ENCODE measurements around the gene RETN.

RETN gene

DNA sequence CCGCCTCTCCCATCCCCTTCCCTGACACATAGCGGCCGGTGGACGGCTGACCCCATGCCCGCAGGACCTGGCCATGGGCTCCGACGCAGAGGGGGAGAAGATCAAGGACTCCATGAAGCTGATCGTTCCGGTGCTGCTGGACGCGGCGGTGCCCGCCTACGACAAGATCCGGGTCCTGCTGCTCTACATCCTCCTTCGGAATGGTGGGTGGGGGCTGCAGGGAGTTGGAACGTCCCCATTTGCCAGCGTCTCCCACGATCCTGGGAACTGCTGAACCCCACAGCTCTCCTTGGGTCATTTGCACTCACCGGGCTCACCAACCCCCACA is 24.3 kb upstream of the RETN start:
- Histone ChIP-seq H3K9me3 (ENCODE audit: control insufficient read depth in 2 of 2, low read length in 2 of 2) (no peaks in the 10 kb centered on the region), H3K27me3 (ENCODE audit: control insufficient read depth in 2 of 2, insufficient read depth in 2 of 2, low read length in 2 of 2) (no peaks in the 10 kb centered on the region), H3K9ac (ENCODE audit: low read depth in 1 of 2, low read length in 2 of 2) (no peak overlapping the region), H3K36me3 (ENCODE audit: control insufficient read depth in 2 of 2, insufficient read depth in 2 of 2, low read length in 2 of 2) (peaks cover 6 to 25% of the 10 kb centered on the region in 2 donors), H3K4me1 (ENCODE audit: control insufficient read depth in 2 of 2, insufficient read depth in 2 of 2, low read length in 2 of 2) (no peaks in the 10 kb centered on the region), H3K27ac (ENCODE audit: low read depth in 2 of 2, low read length in 2 of 2) (no peak overlapping the region), H3K4me3 (ENCODE audit: low read length in 2 of 2) (no peak overlapping the region)

DNA sequence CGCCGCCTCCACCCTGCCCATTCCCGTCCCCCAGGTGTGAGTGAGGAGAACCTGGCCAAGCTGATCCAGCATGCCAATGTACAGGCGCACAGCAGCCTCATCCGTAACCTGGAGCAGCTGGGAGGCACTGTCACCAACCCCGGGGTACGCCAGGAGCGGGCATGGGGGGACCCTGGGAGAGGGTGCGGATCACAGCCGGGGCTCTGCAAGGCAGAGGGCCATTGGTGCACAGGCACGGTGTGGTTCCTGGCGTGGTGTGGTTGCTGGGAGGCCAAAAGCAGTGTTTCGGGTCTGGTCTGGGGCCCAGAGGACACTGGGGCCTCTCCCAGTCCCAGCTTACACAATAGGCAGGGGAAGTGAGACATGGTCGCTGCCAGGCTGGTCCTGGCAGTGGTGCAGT is 23.7 kb upstream of the RETN start:
- H3K36me3 ChIP-seq (ENCODE audit: control insufficient read depth in 2 of 2, insufficient read depth in 2 of 2, low read length in 2 of 2), result peaks cover 6 to 18% of the 10 kb centered on the region in 2 donors
- H3K9me3 ChIP-seq (ENCODE audit: control insufficient read depth in 2 of 2, low read length in 2 of 2), result no peaks in the 10 kb centered on the region
- no peak overlapping the region for H3K4me3 ChIP-seq (ENCODE audit: low read length in 2 of 2)
- H3K9ac ChIP-seq (ENCODE audit: low read depth in 1 of 2, low read length in 2 of 2), result no peak overlapping the region
- no peak overlapping the region for H3K27ac ChIP-seq (ENCODE audit: low read depth in 2 of 2, low read length in 2 of 2)
- H3K27me3 ChIP-seq (ENCODE audit: control insufficient read depth in 2 of 2, insufficient read depth in 2 of 2, low read length in 2 of 2), result no peaks in the 10 kb centered on the region
- H3K4me1 ChIP-seq (ENCODE audit: control insufficient read depth in 2 of 2, insufficient read depth in 2 of 2, low read length in 2 of 2), result no peaks in the 10 kb centered on the region

- Histone ChIP-seq H3K4me1 (ENCODE audit: control insufficient read depth in 2 of 2, insufficient read depth in 2 of 2, low read length in 2 of 2) (no peaks in the 10 kb centered on the region), H3K9me3 (ENCODE audit: control insufficient read depth in 2 of 2, low read length in 2 of 2) (no peaks in the 10 kb centered on the region), H3K36me3 (ENCODE audit: control insufficient read depth in 2 of 2, insufficient read depth in 2 of 2, low read length in 2 of 2) (peaks cover 6 to 14% of the 10 kb centered on the region in 2 donors), H3K27me3 (ENCODE audit: control insufficient read depth in 2 of 2, insufficient read depth in 2 of 2, low read length in 2 of 2) (no peaks in the 10 kb centered on the region), H3K27ac (ENCODE audit: low read depth in 2 of 2, low read length in 2 of 2) (no peak overlapping the region), H3K4me3 (ENCODE audit: low read length in 2 of 2) (no peak overlapping the region), H3K9ac (ENCODE audit: low read depth in 1 of 2, low read length in 2 of 2) (no peak overlapping the region)
Observed at GRCh38 chr19:7645656-7646425, 23.0 kb upstream of the RETN start.

DNA sequence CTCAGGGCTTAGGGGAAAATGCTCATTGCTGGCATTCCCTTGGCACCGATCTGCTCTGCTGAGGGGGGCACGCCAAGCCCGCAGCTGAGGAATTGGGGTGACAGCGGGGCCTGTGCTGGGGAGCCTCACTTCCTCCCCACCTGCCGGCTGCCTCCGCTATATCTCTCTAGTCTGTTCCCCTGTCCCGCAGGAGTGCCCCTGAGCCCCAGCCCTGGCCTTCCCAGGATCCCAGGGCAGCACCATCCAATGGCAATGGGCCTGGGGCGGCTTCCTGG is 22.5 kb upstream of the RETN start:
- H3K36me3 ChIP-seq (ENCODE audit: control insufficient read depth in 2 of 2, insufficient read depth in 2 of 2, low read length in 2 of 2), result peaks cover 6 to 14% of the 10 kb centered on the region in 2 donors
- H3K9ac ChIP-seq (ENCODE audit: low read depth in 1 of 2, low read length in 2 of 2), result no peak overlapping the region
- H3K4me3 ChIP-seq (ENCODE audit: low read length in 2 of 2), result no peak overlapping the region
- no peak overlapping the region for H3K27ac ChIP-seq (ENCODE audit: low read depth in 2 of 2, low read length in 2 of 2)
- H3K4me1 ChIP-seq (ENCODE audit: control insufficient read depth in 2 of 2, insufficient read depth in 2 of 2, low read length in 2 of 2), result no peaks in the 10 kb centered on the region
- H3K9me3 ChIP-seq (ENCODE audit: control insufficient read depth in 2 of 2, low read length in 2 of 2), result no peaks in the 10 kb centered on the region
- H3K27me3 ChIP-seq (ENCODE audit: control insufficient read depth in 2 of 2, insufficient read depth in 2 of 2, low read length in 2 of 2), result no peaks in the 10 kb centered on the region

DNA sequence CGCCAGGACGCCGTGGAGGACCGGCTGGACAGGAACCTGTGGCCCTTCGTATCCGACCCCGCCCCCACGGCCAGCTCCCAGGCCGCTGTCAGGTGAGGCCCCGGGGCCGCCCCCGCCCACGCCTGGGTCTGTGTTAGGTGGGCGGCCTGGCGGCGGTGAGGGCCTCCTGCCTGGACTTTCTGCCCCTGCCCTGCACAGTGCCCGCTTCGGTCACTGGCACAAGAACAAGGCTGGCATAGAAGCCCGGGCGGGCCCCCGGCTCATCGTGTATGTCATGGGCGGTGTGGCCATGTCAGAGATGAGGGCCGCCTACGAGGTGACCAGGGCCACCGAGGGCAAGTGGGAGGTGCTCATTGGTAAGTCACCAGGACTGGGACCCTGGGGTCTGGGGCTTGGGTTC is 21.7 kb upstream of the RETN start:
- no peaks in the 10 kb centered on the region for H3K27me3 ChIP-seq (ENCODE audit: control insufficient read depth in 2 of 2, insufficient read depth in 2 of 2, low read length in 2 of 2)
- no peak overlapping the region for H3K4me3 ChIP-seq (ENCODE audit: low read length in 2 of 2)
- H3K9me3 ChIP-seq (ENCODE audit: control insufficient read depth in 2 of 2, low read length in 2 of 2), result no peaks in the 10 kb centered on the region
- no peak overlapping the region for H3K27ac ChIP-seq (ENCODE audit: low read depth in 2 of 2, low read length in 2 of 2)
- peaks cover 6 to 13% of the 10 kb centered on the region in 2 donors for H3K36me3 ChIP-seq (ENCODE audit: control insufficient read depth in 2 of 2, insufficient read depth in 2 of 2, low read length in 2 of 2)
- no peak overlapping the region for H3K9ac ChIP-seq (ENCODE audit: low read depth in 1 of 2, low read length in 2 of 2)
- H3K4me1 ChIP-seq (ENCODE audit: control insufficient read depth in 2 of 2, insufficient read depth in 2 of 2, low read length in 2 of 2), result peaks cover 0 to 2% of the 10 kb centered on the region in 2 donors

DNA sequence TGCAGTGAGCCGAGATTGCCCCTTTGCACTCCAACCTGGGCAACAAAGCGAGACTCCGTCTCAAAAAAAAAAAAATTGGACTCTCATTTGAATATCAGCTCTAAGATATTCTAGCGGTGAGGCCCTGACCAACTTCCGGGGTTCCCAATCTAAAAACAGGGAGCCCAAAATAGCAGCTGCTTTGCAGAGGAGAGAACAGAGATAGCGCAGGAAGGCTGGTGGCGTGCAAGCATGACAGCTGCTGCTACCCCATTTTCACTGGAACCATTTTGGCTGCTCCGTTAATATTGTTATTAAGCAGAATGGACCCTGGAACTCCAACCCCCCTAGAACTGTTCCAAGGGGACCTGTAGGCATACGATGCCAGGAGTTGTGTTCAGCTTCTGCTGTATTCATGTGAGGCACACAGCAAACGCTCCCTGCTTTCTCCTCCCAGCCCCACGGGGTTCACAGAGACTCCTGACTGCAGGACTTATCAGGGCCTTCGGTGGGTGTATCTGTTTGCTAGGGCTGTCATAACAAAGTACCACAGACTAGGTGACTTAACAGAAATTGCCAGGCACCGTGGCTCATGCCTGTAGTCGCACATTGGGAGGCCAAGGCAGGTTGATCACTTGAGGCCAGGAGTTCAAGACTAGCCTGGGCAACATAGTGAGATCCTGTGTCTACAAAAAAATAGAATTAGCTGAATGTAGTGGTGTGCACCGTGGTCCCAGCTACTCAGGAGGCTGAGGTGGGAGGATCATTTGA is 20.4 kb upstream of the RETN start:
- Histone ChIP-seq H3K9ac (ENCODE audit: low read depth in 1 of 2, low read length in 2 of 2) (no peak overlapping the region), H3K36me3 (ENCODE audit: control insufficient read depth in 2 of 2, insufficient read depth in 2 of 2, low read length in 2 of 2) (peaks cover 3 to 8% of the 10 kb centered on the region in 2 donors), H3K4me1 (ENCODE audit: control insufficient read depth in 2 of 2, insufficient read depth in 2 of 2, low read length in 2 of 2) (peaks cover 0 to 6% of the 10 kb centered on the region in 2 donors), H3K9me3 (ENCODE audit: control insufficient read depth in 2 of 2, low read length in 2 of 2) (no peaks in the 10 kb centered on the region), H3K4me3 (ENCODE audit: low read length in 2 of 2) (no peak overlapping the region), H3K27ac (ENCODE audit: low read depth in 2 of 2, low read length in 2 of 2) (no peak overlapping the region), H3K27me3 (ENCODE audit: control insufficient read depth in 2 of 2, insufficient read depth in 2 of 2, low read length in 2 of 2) (no peaks in the 10 kb centered on the region)

- H3K27ac ChIP-seq (ENCODE audit: low read depth in 2 of 2, low read length in 2 of 2), result no peak overlapping the region
- H3K36me3 ChIP-seq (ENCODE audit: control insufficient read depth in 2 of 2, insufficient read depth in 2 of 2, low read length in 2 of 2), result peaks cover 3 to 4% of the 10 kb centered on the region in 2 donors
- H3K9ac ChIP-seq (ENCODE audit: low read depth in 1 of 2, low read length in 2 of 2), result no peak overlapping the region
- H3K4me1 ChIP-seq (ENCODE audit: control insufficient read depth in 2 of 2, insufficient read depth in 2 of 2, low read length in 2 of 2), result peaks cover 0 to 6% of the 10 kb centered on the region in 2 donors
- H3K27me3 ChIP-seq (ENCODE audit: control insufficient read depth in 2 of 2, insufficient read depth in 2 of 2, low read length in 2 of 2), result no peaks in the 10 kb centered on the region
- no peaks in the 10 kb centered on the region for H3K9me3 ChIP-seq (ENCODE audit: control insufficient read depth in 2 of 2, low read length in 2 of 2)
- no peak overlapping the region for H3K4me3 ChIP-seq (ENCODE audit: low read length in 2 of 2)
Observed at GRCh38 chr19:7650148-7650547, 18.7 kb upstream of the RETN start.

DNA sequence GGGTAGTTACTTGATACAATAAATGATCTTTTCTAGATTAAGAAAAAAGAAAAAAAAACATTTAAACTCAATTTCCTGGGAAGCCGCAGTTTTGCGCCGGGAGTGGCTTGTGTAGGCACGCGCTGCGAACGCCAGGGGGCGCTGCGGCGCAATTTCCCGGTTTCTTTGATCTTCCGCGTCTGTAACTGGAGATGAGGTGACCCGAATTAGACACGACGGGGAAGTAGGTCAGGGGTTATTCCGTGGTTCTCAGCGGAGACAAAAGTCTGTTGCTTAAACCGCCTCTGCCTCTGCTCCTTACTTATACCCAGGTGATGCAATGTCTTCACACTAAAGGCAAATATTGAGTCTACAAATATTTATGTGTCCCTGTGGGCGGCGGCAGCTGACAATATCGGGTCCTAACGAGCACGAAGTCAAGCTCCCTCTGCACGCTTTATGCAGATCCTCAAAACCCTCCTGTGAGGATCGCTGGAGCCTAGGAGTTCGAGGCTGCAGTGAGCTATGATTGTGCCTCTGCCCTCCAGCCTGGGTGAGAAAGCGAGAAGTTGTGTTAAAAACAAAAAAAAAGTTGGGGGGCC is 16.7 kb upstream of the RETN start:
- Histone ChIP-seq H3K36me3 (ENCODE audit: control insufficient read depth in 2 of 2, insufficient read depth in 2 of 2, low read length in 2 of 2) (no peaks in the 10 kb centered on the region), H3K27ac (ENCODE audit: low read depth in 2 of 2, low read length in 2 of 2) (peak overlapping the region in 1 of 2 donors; percentile 48), H3K4me3 (ENCODE audit: low read length in 2 of 2) (peak overlapping the region in 1 of 2 donors; percentile 68), H3K4me1 (ENCODE audit: control insufficient read depth in 2 of 2, insufficient read depth in 2 of 2, low read length in 2 of 2) (peaks cover 0 to 6% of the 10 kb centered on the region in 2 donors), H3K27me3 (ENCODE audit: control insufficient read depth in 2 of 2, insufficient read depth in 2 of 2, low read length in 2 of 2) (no peaks in the 10 kb centered on the region), H3K9ac (ENCODE audit: low read depth in 1 of 2, low read length in 2 of 2) (peak overlapping the region; percentile 2 to 56), H3K9me3 (ENCODE audit: control insufficient read depth in 2 of 2, low read length in 2 of 2) (no peaks in the 10 kb centered on the region)

GRCh38 chr19:7654401-7654800 is 14.4 kb upstream of the RETN start:
- Histone ChIP-seq H3K9me3 (ENCODE audit: control insufficient read depth in 2 of 2, low read length in 2 of 2) (no peaks in the 10 kb centered on the region), H3K4me3 (ENCODE audit: low read length in 2 of 2) (no peak overlapping the region), H3K9ac (ENCODE audit: low read depth in 1 of 2, low read length in 2 of 2) (no peak overlapping the region), H3K27ac (ENCODE audit: low read depth in 2 of 2, low read length in 2 of 2) (no peak overlapping the region), H3K36me3 (ENCODE audit: control insufficient read depth in 2 of 2, insufficient read depth in 2 of 2, low read length in 2 of 2) (no peaks in the 10 kb centered on the region), H3K27me3 (ENCODE audit: control insufficient read depth in 2 of 2, insufficient read depth in 2 of 2, low read length in 2 of 2) (no peaks in the 10 kb centered on the region), H3K4me1 (ENCODE audit: control insufficient read depth in 2 of 2, insufficient read depth in 2 of 2, low read length in 2 of 2) (peaks cover 0 to 6% of the 10 kb centered on the region in 2 donors)

GRCh38 chr19:7655581-7655980 is 13.3 kb upstream of the RETN start:
- no peak overlapping the region for H3K9ac ChIP-seq (ENCODE audit: low read depth in 1 of 2, low read length in 2 of 2)
- peaks cover 0 to 6% of the 10 kb centered on the region in 2 donors for H3K4me1 ChIP-seq (ENCODE audit: control insufficient read depth in 2 of 2, insufficient read depth in 2 of 2, low read length in 2 of 2)
- no peaks in the 10 kb centered on the region for H3K36me3 ChIP-seq (ENCODE audit: control insufficient read depth in 2 of 2, insufficient read depth in 2 of 2, low read length in 2 of 2)
- no peak overlapping the region for H3K27ac ChIP-seq (ENCODE audit: low read depth in 2 of 2, low read length in 2 of 2)
- H3K4me3 ChIP-seq (ENCODE audit: low read length in 2 of 2), result no peak overlapping the region
- H3K9me3 ChIP-seq (ENCODE audit: control insufficient read depth in 2 of 2, low read length in 2 of 2), result no peaks in the 10 kb centered on the region
- H3K27me3 ChIP-seq (ENCODE audit: control insufficient read depth in 2 of 2, insufficient read depth in 2 of 2, low read length in 2 of 2), result no peaks in the 10 kb centered on the region

Measured in mucosa of rectum (tissue), 2 donors.